ENCODE data around the gene ADAMTS2. TPM values are rescaled to one million over a fixed set of nuclear protein-coding genes. Genes with fewer than 3 reads are reported as not detected.

Gene ADAMTS2
- total RNA-seq, 5 donors from 2014 or later (not counting 1 experiment from before 2014, with no cell fraction given): 0.09 to 0.23 TPM; not detected in 3

DNA sequence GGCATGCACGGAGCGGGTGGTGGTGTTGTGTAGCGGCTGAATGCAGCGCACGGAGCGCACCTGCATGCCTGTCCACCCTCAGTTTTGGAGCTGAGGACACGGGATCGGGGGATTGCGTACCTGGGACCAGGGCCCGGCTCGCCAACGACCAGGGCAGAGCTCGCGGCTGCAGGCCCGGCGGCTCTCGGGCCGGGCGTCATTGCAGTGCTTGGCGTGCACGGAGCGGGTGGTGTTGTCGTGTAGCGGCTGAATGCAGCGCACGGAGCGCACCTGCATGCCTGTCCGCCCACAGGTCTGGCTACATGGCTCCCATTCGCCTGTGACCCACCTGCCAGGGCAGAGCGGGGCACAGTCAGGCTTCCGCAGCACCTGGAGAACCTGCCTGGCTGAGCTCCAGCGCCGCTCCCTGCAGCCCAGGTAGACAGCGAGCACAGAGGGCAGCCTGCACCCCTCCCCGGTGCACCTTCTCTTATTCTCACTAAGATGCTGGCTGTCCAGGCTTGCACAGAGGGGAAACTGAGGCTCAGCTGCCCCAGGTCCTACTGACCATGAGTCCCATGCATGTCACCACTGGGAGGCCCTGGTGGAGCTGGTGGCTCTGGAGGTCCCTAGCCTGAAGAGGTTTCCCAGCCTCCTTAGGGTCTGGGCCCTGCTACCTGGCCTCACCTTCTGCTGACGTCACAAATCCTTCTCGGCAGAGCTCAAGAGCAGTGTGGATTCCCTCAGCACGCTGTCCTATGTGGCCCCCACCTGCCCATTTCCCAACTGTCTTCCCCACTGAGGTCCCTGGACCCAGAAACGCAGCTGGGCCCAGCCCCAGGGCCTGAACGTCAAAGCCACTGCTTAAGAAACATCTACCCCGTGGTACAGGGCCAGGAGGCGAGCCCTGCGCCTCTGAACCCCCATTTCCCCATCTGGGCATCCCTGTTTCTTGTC lies 220.1 kb downstream of the ADAMTS2 start:
- Mint-ChIP-seq H3K9me3 (peaks cover 0 to 2% (median 0%) of the 10 kb centered on the region in 3 donors), H3K4me1 (no peaks in the 10 kb centered on the region), H3K36me3 (peaks cover 1% of the 10 kb centered on the region), H3K27me3 (peaks cover 0 to 4% of the 10 kb centered on the region in 2 donors), H3K4me3 (no peak overlapping the region), H3K27ac (no peak overlapping the region)
- Histone ChIP-seq H3K4me3 (ENCODE audit: control insufficient read depth in 1 of 2, extremely low read depth in 1 of 2, low read length in 1 of 2) (no peak overlapping the region), H3K27me3 (replicated peaks in 1 of 2; ENCODE audit: control insufficient read depth in 2 of 2, extremely low read depth in 1 of 2, insufficient read depth in 2 of 2, low read length in 1 of 2) (peaks cover 0 to 8% of the 10 kb centered on the region in 2 experiments), H3K27ac (ENCODE audit: low read length) (no peak overlapping the region), H3K36me3 (ENCODE audit: control insufficient read depth in 2 of 2, extremely low read depth in 1 of 2, insufficient read depth in 1 of 2, low read length in 1 of 2) (no peaks in the 10 kb centered on the region), H3K9me3 (no peaks in the 10 kb centered on the region), H3K4me1 (ENCODE audit: control insufficient read depth in 1 of 2, extremely low read depth in 1 of 2, insufficient read depth in 2 of 2, low read length in 2 of 2) (no peaks in the 10 kb centered on the region)
- CTCF ChIA-PET: no interaction called here
- WGBS (ENCODE audit: insufficient coverage): 90% methylated on average over 43 of the region's 43 CpGs
- DNase-seq: no peak
- POLR2A ChIA-PET: no interaction called here
- ATAC-seq (replicated peaks in 1 of 4): no peak

DNA sequence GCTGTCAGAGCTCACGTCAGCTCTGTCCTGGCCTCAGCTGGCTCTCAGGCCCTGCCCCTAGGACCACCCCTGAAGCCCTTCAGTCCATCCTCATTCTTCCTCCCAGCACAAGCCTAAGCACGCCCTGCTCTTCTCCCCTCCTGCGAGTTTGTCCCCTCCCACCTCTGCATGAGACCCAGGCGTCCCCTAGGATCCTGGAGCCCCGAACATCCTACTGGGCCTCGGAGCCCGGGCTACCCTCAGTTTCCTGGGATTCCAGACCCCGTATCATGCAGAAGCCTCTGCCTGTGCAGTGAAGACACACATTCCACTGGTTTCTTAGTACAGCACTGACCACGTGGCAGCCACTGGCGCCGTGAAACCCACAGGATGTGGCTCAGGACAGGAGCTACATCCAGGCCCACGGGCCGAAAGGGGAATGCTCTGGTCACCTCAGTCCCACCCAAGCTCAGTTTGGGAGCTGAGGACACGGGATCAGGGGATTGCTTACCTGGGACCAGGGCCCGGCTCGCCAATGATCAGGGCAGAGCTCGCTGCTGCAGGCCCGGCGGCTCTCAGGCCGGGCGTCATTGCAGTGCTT lies 220.9 kb downstream of the ADAMTS2 start:
- H3K36me3 ChIP-seq (ENCODE audit: control insufficient read depth in 2 of 2, extremely low read depth in 1 of 2, insufficient read depth in 1 of 2, low read length in 1 of 2): no peaks in the 10 kb centered on the region
- POLR2A ChIA-PET: no interaction called here

DNA sequence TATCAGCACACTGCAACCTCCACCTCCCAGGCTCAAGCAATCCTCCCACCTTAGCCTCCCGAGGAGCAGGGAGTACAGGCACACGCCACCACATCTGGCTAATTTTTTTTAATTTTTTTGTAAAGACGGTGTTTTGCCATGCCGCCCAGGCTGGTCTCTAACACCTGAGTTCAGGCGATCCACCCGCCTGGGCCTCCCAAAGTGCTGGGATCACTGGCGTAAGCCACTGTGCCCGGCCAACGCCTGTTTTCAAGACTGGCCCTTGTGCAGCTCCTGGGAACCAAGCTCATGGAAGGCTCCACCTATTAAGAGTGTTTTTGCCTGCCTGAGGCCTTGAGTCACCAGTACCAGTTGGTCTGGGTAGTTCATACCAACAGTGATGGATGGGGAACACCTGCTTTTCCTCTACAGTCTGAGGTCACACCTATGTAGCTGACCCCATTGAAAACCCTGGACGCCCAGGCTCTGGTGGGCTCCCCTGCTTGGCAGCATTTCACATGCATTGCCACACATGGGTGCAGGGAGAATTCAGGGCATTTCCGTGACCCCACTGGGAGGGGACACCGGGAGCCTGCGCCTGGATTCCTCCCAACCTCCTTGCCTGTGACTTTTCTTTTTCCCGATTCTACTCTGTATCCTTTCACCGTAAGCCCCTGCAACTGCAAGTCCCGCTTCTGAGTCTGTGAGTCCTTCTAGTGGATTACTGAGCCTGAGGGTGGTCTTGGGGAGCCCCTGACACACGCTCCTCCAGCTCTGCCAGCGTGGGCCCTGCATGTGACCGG lies 221.6 kb downstream of the ADAMTS2 start:
- no peak overlapping the region for H3K27ac Mint-ChIP-seq
- H3K36me3 Mint-ChIP-seq: peaks cover 3% of the 10 kb centered on the region
- Histone ChIP-seq H3K36me3 (ENCODE audit: control insufficient read depth in 2 of 2, extremely low read depth in 1 of 2, insufficient read depth in 1 of 2, low read length in 1 of 2) (no peaks in the 10 kb centered on the region), H3K9me3 (no peaks in the 10 kb centered on the region), H3K4me3 (ENCODE audit: control insufficient read depth in 1 of 2, extremely low read depth in 1 of 2, low read length in 1 of 2) (no peak overlapping the region), H3K27ac (ENCODE audit: low read length) (no peak overlapping the region), H3K4me1 (ENCODE audit: control insufficient read depth in 1 of 2, extremely low read depth in 1 of 2, insufficient read depth in 2 of 2, low read length in 2 of 2) (no peaks in the 10 kb centered on the region), H3K27me3 (replicated peaks in 1 of 2; ENCODE audit: control insufficient read depth in 2 of 2, extremely low read depth in 1 of 2, insufficient read depth in 2 of 2, low read length in 1 of 2) (peaks cover 0 to 11% of the 10 kb centered on the region in 2 experiments)
- DNase-seq (no peak), ATAC-seq (replicated peaks in 1 of 4) (no peak)
- no peaks in the 10 kb centered on the region for H3K4me1 Mint-ChIP-seq
- 96% methylated on average over 12 of the region's 19 CpGs for WGBS (ENCODE audit: insufficient coverage)
- ChIA-PET CTCF (no interaction called here), POLR2A (no interaction called here)
- H3K27me3 Mint-ChIP-seq: peaks cover 0 to 4% of the 10 kb centered on the region in 2 donors
- H3K4me3 Mint-ChIP-seq: no peak overlapping the region
- peaks cover 0 to 5% (median 0%) of the 10 kb centered on the region in 3 donors for H3K9me3 Mint-ChIP-seq

More for the DNA sequence above, 220.9 kb downstream of the ADAMTS2 start:
- Histone ChIP-seq H3K9me3 (no peaks in the 10 kb centered on the region), H3K27ac (ENCODE audit: low read length) (no peak overlapping the region), H3K4me1 (ENCODE audit: control insufficient read depth in 1 of 2, extremely low read depth in 1 of 2, insufficient read depth in 2 of 2, low read length in 2 of 2) (no peaks in the 10 kb centered on the region), H3K27me3 (replicated peaks in 1 of 2; ENCODE audit: control insufficient read depth in 2 of 2, extremely low read depth in 1 of 2, insufficient read depth in 2 of 2, low read length in 1 of 2) (peaks cover 0 to 11% of the 10 kb centered on the region in 2 experiments), H3K4me3 (ENCODE audit: control insufficient read depth in 1 of 2, extremely low read depth in 1 of 2, low read length in 1 of 2) (no peak overlapping the region)
- DNase-seq (no peak), ATAC-seq (replicated peaks in 1 of 4) (no peak)
- no peaks in the 10 kb centered on the region for H3K4me1 Mint-ChIP-seq
- CTCF ChIA-PET: no interaction called here
- peaks cover 0 to 4% of the 10 kb centered on the region in 2 donors for H3K27me3 Mint-ChIP-seq
- H3K36me3 Mint-ChIP-seq: peaks cover 3% of the 10 kb centered on the region
- WGBS (ENCODE audit: insufficient coverage): 85% methylated on average over 20 of the region's 21 CpGs
- no peak overlapping the region for H3K4me3 Mint-ChIP-seq
- no peak overlapping the region for H3K27ac Mint-ChIP-seq
- H3K9me3 Mint-ChIP-seq: peaks cover 0 to 5% (median 0%) of the 10 kb centered on the region in 3 donors

DNA sequence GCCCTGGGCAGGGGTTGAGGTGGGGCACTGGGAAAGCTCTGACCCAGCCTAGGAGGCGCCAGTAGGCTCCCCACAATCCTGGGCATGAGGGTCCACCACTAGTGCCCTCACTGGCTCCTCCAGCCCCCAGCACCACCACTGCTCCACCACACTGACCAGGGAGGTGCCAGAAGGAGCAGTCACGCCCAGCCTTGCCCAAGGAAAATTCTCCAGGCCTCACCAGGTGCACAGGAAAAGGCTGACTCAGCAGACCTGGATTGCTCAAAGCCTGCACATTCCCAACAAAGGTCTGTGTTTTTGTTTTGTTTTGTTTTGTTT lies 222.2 kb downstream of the ADAMTS2 start:
- no peak for ATAC-seq (replicated peaks in 1 of 4)
- ChIA-PET CTCF (no interaction called here), POLR2A (no interaction called here)
- peaks cover 3% of the 10 kb centered on the region for H3K36me3 Mint-ChIP-seq
- DNase-seq: no peak
- Histone ChIP-seq H3K27me3 (replicated peaks in 1 of 2; ENCODE audit: control insufficient read depth in 2 of 2, extremely low read depth in 1 of 2, insufficient read depth in 2 of 2, low read length in 1 of 2) (peaks cover 0 to 11% of the 10 kb centered on the region in 2 experiments), H3K4me3 (ENCODE audit: control insufficient read depth in 1 of 2, extremely low read depth in 1 of 2, low read length in 1 of 2) (no peak overlapping the region), H3K4me1 (ENCODE audit: control insufficient read depth in 1 of 2, extremely low read depth in 1 of 2, insufficient read depth in 2 of 2, low read length in 2 of 2) (no peaks in the 10 kb centered on the region), H3K36me3 (ENCODE audit: control insufficient read depth in 2 of 2, extremely low read depth in 1 of 2, insufficient read depth in 1 of 2, low read length in 1 of 2) (no peaks in the 10 kb centered on the region), H3K9me3 (no peaks in the 10 kb centered on the region), H3K27ac (ENCODE audit: low read length) (no peak overlapping the region)
- WGBS (ENCODE audit: insufficient coverage): 73% methylated on average over 2 of the region's 2 CpGs
- H3K4me3 Mint-ChIP-seq: no peak overlapping the region
- peaks cover 0 to 4% of the 10 kb centered on the region in 2 donors for H3K27me3 Mint-ChIP-seq
- peaks cover 0 to 5% (median 0%) of the 10 kb centered on the region in 3 donors for H3K9me3 Mint-ChIP-seq
- no peaks in the 10 kb centered on the region for H3K4me1 Mint-ChIP-seq
- no peak overlapping the region for H3K27ac Mint-ChIP-seq

DNA sequence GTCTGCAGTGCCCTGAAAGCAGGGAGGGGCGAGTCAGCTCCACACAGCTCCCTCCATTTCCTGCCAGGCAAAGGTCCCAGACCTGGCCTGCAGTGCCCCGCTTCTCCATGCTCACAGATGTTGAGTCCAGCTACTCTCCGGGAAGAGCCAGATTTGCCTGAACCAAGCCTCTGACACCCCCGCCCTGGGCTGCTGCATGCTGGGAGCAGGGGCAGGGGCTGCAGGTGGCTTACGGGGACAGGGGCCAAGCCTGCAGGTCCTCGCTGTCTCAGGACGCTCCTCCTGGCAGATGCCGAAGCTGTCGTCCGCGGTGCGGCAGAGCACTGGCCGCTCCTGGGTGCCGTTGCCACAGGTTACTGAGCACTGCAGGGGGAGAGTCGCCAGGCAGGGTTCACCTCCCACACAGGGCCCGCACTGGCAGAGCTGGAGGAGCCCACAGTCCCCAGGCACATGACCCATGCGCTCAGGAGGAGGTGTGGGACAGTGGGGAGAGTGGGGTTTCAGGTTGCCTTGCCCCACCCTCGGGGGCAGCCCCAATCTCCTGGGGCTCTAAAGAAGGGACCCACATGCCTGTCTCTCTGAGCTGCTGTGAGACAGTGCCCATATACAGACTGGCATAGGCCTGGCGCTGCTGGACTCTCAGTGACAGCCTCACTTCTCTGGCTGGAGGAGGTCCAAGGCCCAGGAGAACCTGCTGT lies 222.7 kb downstream of the ADAMTS2 start:
- DNase-seq: no peak
- no peaks in the 10 kb centered on the region for H3K36me3 ChIP-seq (ENCODE audit: control insufficient read depth in 2 of 2, extremely low read depth in 1 of 2, insufficient read depth in 1 of 2, low read length in 1 of 2)

DNA sequence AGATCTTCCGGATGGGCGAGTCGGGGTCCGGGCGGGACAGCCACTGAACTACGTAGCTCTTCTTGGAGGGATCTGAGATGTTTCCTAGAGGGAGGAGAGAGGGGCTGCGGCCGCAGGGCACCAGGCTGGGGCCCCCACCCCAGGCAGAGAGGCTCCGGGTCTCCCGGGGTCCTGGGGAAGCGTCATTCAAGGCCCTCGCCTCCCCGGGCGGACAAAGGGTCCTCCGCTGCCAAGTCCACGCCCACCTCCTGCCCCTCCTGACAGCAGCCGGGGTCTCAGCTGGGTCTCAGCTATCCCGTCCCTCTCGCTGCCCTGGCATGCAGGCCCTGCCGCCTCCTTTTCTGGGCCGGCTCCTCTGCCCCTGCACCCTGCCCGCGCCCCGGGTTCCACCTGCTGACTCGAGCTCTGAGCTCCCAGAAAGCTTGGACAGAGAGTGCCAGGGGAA lies 223.6 kb downstream of the ADAMTS2 start:
- Mint-ChIP-seq H3K27me3 (no peaks in the 10 kb centered on the region), H3K4me3 (no peak overlapping the region), H3K9me3 (peaks cover 0 to 5% (median 0%) of the 10 kb centered on the region in 3 donors), H3K4me1 (no peaks in the 10 kb centered on the region), H3K36me3 (peaks cover 3% of the 10 kb centered on the region), H3K27ac (no peak overlapping the region)
- no peaks in the 10 kb centered on the region for H3K9me3 ChIP-seq
- H3K4me3 ChIP-seq (ENCODE audit: control insufficient read depth in 1 of 2, extremely low read depth in 1 of 2, low read length in 1 of 2): no peak overlapping the region
- H3K36me3 ChIP-seq (ENCODE audit: control insufficient read depth in 2 of 2, extremely low read depth in 1 of 2, insufficient read depth in 1 of 2, low read length in 1 of 2): no peaks in the 10 kb centered on the region
- no peak for ATAC-seq (replicated peaks in 1 of 4)
- ChIA-PET POLR2A (no interaction called here), CTCF (no interaction called here)
- H3K4me1 ChIP-seq (ENCODE audit: control insufficient read depth in 1 of 2, extremely low read depth in 1 of 2, insufficient read depth in 2 of 2, low read length in 2 of 2): no peaks in the 10 kb centered on the region
- H3K27me3 ChIP-seq (replicated peaks in 1 of 2; ENCODE audit: control insufficient read depth in 2 of 2, extremely low read depth in 1 of 2, insufficient read depth in 2 of 2, low read length in 1 of 2): peaks cover 0 to 11% of the 10 kb centered on the region in 2 experiments
- no peak for DNase-seq
- 92% methylated on average over 20 of the region's 25 CpGs for WGBS (ENCODE audit: insufficient coverage)
- no peak overlapping the region for H3K27ac ChIP-seq (ENCODE audit: low read length)

More for the DNA sequence above, 222.7 kb downstream of the ADAMTS2 start:
- H3K9me3 ChIP-seq: no peaks in the 10 kb centered on the region
- H3K4me1 ChIP-seq (ENCODE audit: control insufficient read depth in 1 of 2, extremely low read depth in 1 of 2, insufficient read depth in 2 of 2, low read length in 2 of 2): no peaks in the 10 kb centered on the region
- no peak overlapping the region for H3K27ac Mint-ChIP-seq
- H3K27ac ChIP-seq (ENCODE audit: low read length): no peak overlapping the region
- no peaks in the 10 kb centered on the region for H3K27me3 Mint-ChIP-seq
- H3K4me1 Mint-ChIP-seq: no peaks in the 10 kb centered on the region
- ATAC-seq (replicated peaks in 1 of 4): no peak
- H3K27me3 ChIP-seq (replicated peaks in 1 of 2; ENCODE audit: control insufficient read depth in 2 of 2, extremely low read depth in 1 of 2, insufficient read depth in 2 of 2, low read length in 1 of 2): peaks cover 0 to 11% of the 10 kb centered on the region in 2 experiments
- H3K36me3 Mint-ChIP-seq: peaks cover 3% of the 10 kb centered on the region
- H3K9me3 Mint-ChIP-seq: peaks cover 0 to 5% (median 0%) of the 10 kb centered on the region in 3 donors
- ChIA-PET CTCF (no interaction called here), POLR2A (no interaction called here)
- H3K4me3 Mint-ChIP-seq: no peak overlapping the region
- H3K4me3 ChIP-seq (ENCODE audit: control insufficient read depth in 1 of 2, extremely low read depth in 1 of 2, low read length in 1 of 2): no peak overlapping the region
- WGBS (ENCODE audit: insufficient coverage): 93% methylated on average over 16 of the region's 19 CpGs

Measured in T-cell (primary cell).